IMR-90 (cell line): ENCODE measurements around the gene TMPRSS11E. TPM values are rescaled to one million over a fixed set of nuclear protein-coding genes. Genes with fewer than 3 reads are reported as not detected.

Source experiments
- ATAC-seq: fragments of 200-7000 bp; cut with Tn5 transposase; 2 replicates; pipeline ENCODE4 v1.9.1; 2020; ENCODE audit warnings: low read depth, mild to moderate bottlenecking, moderate library complexity
- BruUV-seq: library from RNA; stranded (reverse); fragments of 400-500 nt; replicated peaks from 2 replicates; lab custom pipeline; 2021; lab: Mats Ljungman, UMichigan
- CTCF ChIA-PET: fragments of 300-600 bp; formaldehyde crosslinking; extraction: SDS; loops from one replicate; lab custom pipeline; 2021; ENCODE audit warnings: antibody characterized with exemption; lab: Yijun Ruan, JAX
- POLR2A ChIA-PET: fragments of 300-600 bp; sonication (Branson Sonifier 250); formaldehyde crosslinking; loops from one replicate; lab custom pipeline; 2022; ENCODE audit warnings: antibody characterized with exemption; ENCODE audit not compliant: unreplicated experiment; lab: Charles Lee
- DNase-seq: peaks from one replicate; pipeline ENCODE4 v3.0.0; 2013
- H2AFZ ChIP-seq: replicated peaks from 2 replicates; pipeline ENCODE3; 2013; ENCODE audit warnings: low read length, mild to moderate bottlenecking; ENCODE audit not compliant: poor library complexity
- H2AK5ac ChIP-seq: 2 replicates; pipeline ENCODE4 v1.6.1; 2013; ENCODE audit warnings: low read depth, low read length, inconsistent platforms
- H2AK9ac ChIP-seq: replicated peaks from 2 replicates; pipeline ENCODE3; 2013; ENCODE audit warnings: mild to moderate bottlenecking, low read depth, low read length, moderate library complexity; ENCODE audit not compliant: poor library complexity
- H2BK120ac ChIP-seq: 2 replicates; pipeline ENCODE4 v1.6.1; 2013; ENCODE audit warnings: low read depth, low read length, inconsistent platforms
- H2BK15ac ChIP-seq: 3 replicates; pipeline ENCODE4 v1.6.1; 2013; ENCODE audit warnings: low read depth, low read length, inconsistent platforms
- H2BK20ac ChIP-seq: 2 replicates; pipeline ENCODE4 v1.6.1; 2013; ENCODE audit warnings: low read depth, mild to moderate bottlenecking, inconsistent platforms, low read length, moderate library complexity
- H2BK5ac ChIP-seq: 2 replicates; pipeline ENCODE4 v1.6.1; 2013; ENCODE audit warnings: mild to moderate bottlenecking, low read depth, low read length, inconsistent platforms; ENCODE audit not compliant: poor library complexity, severe bottlenecking
- H3K14ac ChIP-seq: replicated peaks from 2 replicates; pipeline ENCODE4 v1.6.1; 2013; ENCODE audit warnings: low read depth, low read length, inconsistent platforms
- H3K18ac ChIP-seq: 2 replicates; pipeline ENCODE4 v1.6.1; 2013; ENCODE audit warnings: low read depth, low read length, control low read depth
- H3K23ac ChIP-seq: 2 replicates; pipeline ENCODE4 v1.6.1; 2013; ENCODE audit warnings: low read depth, low read length, inconsistent platforms
- H3K27ac ChIP-seq: 2 replicates; pipeline ENCODE4 v1.5.1; 2013; ENCODE audit warnings: mild to moderate bottlenecking, control low read depth, low read length; ENCODE audit not compliant: insufficient read depth
- H3K27me3 ChIP-seq: 2 replicates; pipeline ENCODE4 v1.6.1; 2013; ENCODE audit warnings: low read length; ENCODE audit not compliant: control insufficient read depth, insufficient read depth
- H3K36me3 ChIP-seq: 2 replicates; pipeline ENCODE4 v1.6.1; 2013; ENCODE audit warnings: low read length, mixed read lengths; ENCODE audit not compliant: control insufficient read depth, insufficient read depth
- H3K4ac ChIP-seq: 2 replicates; pipeline ENCODE4 v1.6.1; 2013; ENCODE audit warnings: low read depth, low read length, inconsistent platforms
- H3K4me1 ChIP-seq: 2 replicates; pipeline ENCODE4 v1.6.1; 2013; ENCODE audit warnings: low read length, mixed read lengths; ENCODE audit not compliant: control insufficient read depth, insufficient read depth
- H3K4me2 ChIP-seq: 2 replicates; pipeline ENCODE4 v1.6.1; 2013; ENCODE audit warnings: low read depth, mild to moderate bottlenecking, control low read depth, low read length, moderate library complexity
- H3K4me3 ChIP-seq: 2 replicates; pipeline ENCODE4 v1.5.1; 2013; ENCODE audit warnings: low read depth, mild to moderate bottlenecking, control low read depth, low read length, moderate library complexity; ENCODE audit not compliant: insufficient read depth
- H3K56ac ChIP-seq: 2 replicates; pipeline ENCODE4 v1.6.1; 2013; ENCODE audit warnings: low read length, inconsistent platforms; ENCODE audit not compliant: insufficient read depth; ENCODE audit errors: extremely low read depth
- H3K79me1 ChIP-seq, 2 experiments: 2 replicates each; pipeline ENCODE4 v1.6.1; 2013; ENCODE audit warnings: low read length in 2 of 2, inconsistent platforms in 1 of 2, low read depth in 1 of 2
- H3K9ac ChIP-seq: 2 replicates; pipeline ENCODE4 v1.6.1; 2013; ENCODE audit warnings: low read depth, low read length, control low read depth
- H3K9me1 ChIP-seq: 2 replicates; pipeline ENCODE4 v1.6.1; 2013; ENCODE audit warnings: low read length, inconsistent platforms; ENCODE audit not compliant: insufficient read depth
- H3K9me3 ChIP-seq: 2 replicates; pipeline ENCODE4 v1.6.1; 2013; ENCODE audit warnings: low read length; ENCODE audit not compliant: control insufficient read depth, insufficient read depth
- H4K20me1 ChIP-seq: 2 replicates; pipeline ENCODE4 v1.6.1; 2013; ENCODE audit warnings: low read length, inconsistent platforms; ENCODE audit not compliant: insufficient read depth
- H4K5ac ChIP-seq: 2 replicates; pipeline ENCODE4 v1.6.1; 2013; ENCODE audit warnings: mild to moderate bottlenecking, low read depth, low read length, control low read depth
- H4K8ac ChIP-seq, 2 experiments: 2 replicates each; pipeline ENCODE4 v1.6.1; 2013; ENCODE audit warnings: low read depth in 2 of 2, low read length in 2 of 2, control low read depth in 1 of 2, inconsistent platforms in 1 of 2
- H4K91ac ChIP-seq: 2 replicates; pipeline ENCODE4 v1.6.1; 2013; ENCODE audit warnings: low read depth, low read length, inconsistent platforms; ENCODE audit not compliant: insufficient read depth
- BHLHE40 ChIP-seq: fragments of 150-350 bp; IDR thresholded peaks from 2 replicates; pipeline ENCODE4 v1.6.1; 2016; ENCODE audit warnings: mild to moderate bottlenecking, low read depth, low read length
- CHD1 ChIP-seq: IDR thresholded peaks from 2 replicates; pipeline ENCODE4 v1.6.1; 2012; ENCODE audit warnings: low read depth, low read length, improper control_type of control experiment
- FOS ChIP-seq: fragments of 150-350 bp; IDR thresholded peaks from 2 replicates; pipeline ENCODE4 v1.6.1; 2016; ENCODE audit warnings: low read depth, low read length
- MAFK ChIP-seq: IDR thresholded peaks from 2 replicates; pipeline ENCODE4 v1.6.1; 2012; ENCODE audit warnings: low read depth, low read length, improper control_type of control experiment
- NFE2L2 ChIP-seq: fragments of 150-350 bp; IDR thresholded peaks from 2 replicates; pipeline ENCODE4 v1.6.1; 2016; ENCODE audit warnings: low read depth, mild to moderate bottlenecking, low read length
- RCOR1 ChIP-seq: IDR thresholded peaks from 2 replicates; pipeline ENCODE4 v1.6.1; 2012; ENCODE audit warnings: mild to moderate bottlenecking, low read length, improper control_type of control experiment; ENCODE audit not compliant: insufficient replicate concordance
- USF2 ChIP-seq: fragments of 150-350 bp; IDR thresholded peaks from 2 replicates; pipeline ENCODE4 v1.6.1; 2017; ENCODE audit warnings: mild to moderate bottlenecking, antibody characterized with exemption, low read length, low read depth
- dilution Hi-C: fragments of 300-500 bp; cut with HindIII; formaldehyde crosslinking; loops from one replicate; pipeline ENCODE4 v1.14.3; 2018; ENCODE audit warnings: low sequenced_read_pairs; ENCODE audit not compliant: unreplicated experiment
- in situ Hi-C: fragments of 300-500 bp; cut with MboI; formaldehyde crosslinking; loops from 3 replicates; pipeline ENCODE4 v1.14.3; 2019; ENCODE audit warnings: low sequenced_read_pairs, inconsistent platforms, mixed read lengths
- intact Hi-C: fragments of 100-400 bp; cut with micrococcal nuclease; formaldehyde crosslinking; loops from 2 replicates; pipeline ENCODE4 v1.10.0; 2022
- polyA plus RNA-seq, 3 experiments: library from polyadenylated mRNA; depleted of rRNA; stranded (reverse); fragments of >200 nt; gene quantifications; 2 replicates each; pipeline ENCODE4 v1.2.3, GENCODE V29; 2012; ENCODE audit warnings: low replicate concordance in 1 of 3
- total RNA-seq: library from RNA; depleted of rRNA; stranded (reverse); fragments of >200 nt; gene quantifications from 2 replicates; pipeline ENCODE4 v1.2.3, GENCODE V29; 2012

TMPRSS11E gene
- total and polyA plus RNA-seq, 2 of the 4 experiments (the other 2 are of a cell fraction) = not detected

DNA sequence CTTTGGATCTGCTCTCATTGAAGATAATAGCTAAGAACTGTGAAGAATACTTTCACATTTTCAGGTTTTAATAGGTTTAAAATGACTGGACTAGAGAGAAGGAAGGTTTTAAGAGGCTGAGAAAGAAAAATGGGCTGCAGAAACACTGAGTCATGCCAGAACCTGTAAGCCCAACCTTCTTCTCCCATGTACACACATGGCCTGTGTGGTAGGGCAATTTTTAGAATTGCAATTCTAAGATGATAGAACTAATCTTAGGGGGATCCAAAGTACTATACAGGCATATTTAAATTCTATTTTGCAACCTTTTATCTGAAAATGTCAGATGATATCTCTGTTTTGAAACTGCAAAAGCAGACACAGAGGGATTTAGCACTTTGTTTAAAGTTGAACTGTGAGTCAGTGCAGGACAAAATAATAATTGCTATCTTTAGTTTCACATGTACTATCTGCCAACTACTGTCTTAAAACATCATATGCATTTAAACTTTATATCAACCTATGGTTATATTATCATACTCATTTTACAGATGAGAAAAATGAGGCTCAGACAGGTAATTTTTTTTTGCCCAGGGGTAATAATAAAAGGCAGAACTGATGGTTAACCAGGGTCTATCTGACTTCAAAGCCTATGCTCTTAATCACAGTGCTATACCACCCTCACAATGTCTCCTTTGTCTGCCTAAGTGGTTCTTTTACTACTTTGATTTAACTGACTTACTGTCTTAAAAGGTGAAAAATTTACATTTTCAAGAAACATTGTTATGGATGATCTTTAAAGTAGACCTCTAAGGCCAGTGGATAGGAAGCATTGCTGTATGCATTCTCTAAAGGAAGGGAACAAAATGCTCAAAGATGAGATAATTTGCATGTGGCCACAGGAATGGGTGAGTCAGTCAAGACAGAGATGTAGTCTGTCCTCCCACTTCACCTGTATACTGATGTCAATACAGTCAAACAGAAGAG is 4.3 kb downstream of the TMPRSS11E start:
- H3K4ac ChIP-seq = no peak overlapping the region
- TF ChIP-seq MAFK (no peak), BHLHE40 (no peak), RCOR1 (no peak), FOS (no peak), USF2 (no peak), CHD1 (no peak), NFE2L2 (peak; percentile 20; the same call in 1 of the 2 replicates)
- H3K79me1 ChIP-seq = no peaks in the 10 kb centered on the region
- no peaks in the 10 kb centered on the region for H3K4me1 ChIP-seq
- no peaks in the 10 kb centered on the region; the same call in 1 of the 2 replicates for H3K27me3 ChIP-seq
- no peaks in the 10 kb centered on the region for H3K9me1 ChIP-seq
- no peak overlapping the region for H3K4me3 ChIP-seq
- H2BK120ac ChIP-seq = no peak overlapping the region
- no peak overlapping the region for H3K9ac ChIP-seq
- H4K5ac ChIP-seq = no peak overlapping the region
- no peak overlapping the region for H2BK20ac ChIP-seq
- no peak overlapping the region for H4K8ac ChIP-seq
- no peak overlapping the region for H4K91ac ChIP-seq
- POLR2A ChIA-PET = no interaction called here
- no peak overlapping the region for H3K56ac ChIP-seq
- H3K9me3 ChIP-seq = no peaks in the 10 kb centered on the region
- H2AK9ac ChIP-seq = no peak overlapping the region
- no peak overlapping the region for H3K14ac ChIP-seq
- CTCF ChIA-PET = no interaction called here
- H3K27ac ChIP-seq = no peak overlapping the region
- H2BK15ac ChIP-seq = no peak overlapping the region
- intact Hi-C loops (no loop called here), dilution Hi-C loops (no loop called here), in situ Hi-C loops (no loop called here)
- H2AFZ ChIP-seq = no peak overlapping the region
- H3K36me3 ChIP-seq = no peaks in the 10 kb centered on the region
- H2BK5ac ChIP-seq = no peak overlapping the region
- no peaks in the 10 kb centered on the region for H4K20me1 ChIP-seq
- H3K18ac ChIP-seq = no peak overlapping the region
- ATAC-seq (peak; percentile 62), DNase-seq (peak; percentile 4)
- no peak overlapping the region for H3K23ac ChIP-seq
- BruUV-seq = no TSS peak
- no peak overlapping the region for H2AK5ac ChIP-seq
- no peak overlapping the region for H3K4me2 ChIP-seq
